ENCODE data around the gene G0S2. TPM values are rescaled to one million over a fixed set of nuclear protein-coding genes. Genes with fewer than 3 reads are reported as not detected.

Gene G0S2
- total and polyA plus RNA-seq, 2 of the 8 experiments (the other 6 are each of a cell fraction or from before 2014, with no cell fraction given) = 1.0 to 1.7 TPM

DNA sequence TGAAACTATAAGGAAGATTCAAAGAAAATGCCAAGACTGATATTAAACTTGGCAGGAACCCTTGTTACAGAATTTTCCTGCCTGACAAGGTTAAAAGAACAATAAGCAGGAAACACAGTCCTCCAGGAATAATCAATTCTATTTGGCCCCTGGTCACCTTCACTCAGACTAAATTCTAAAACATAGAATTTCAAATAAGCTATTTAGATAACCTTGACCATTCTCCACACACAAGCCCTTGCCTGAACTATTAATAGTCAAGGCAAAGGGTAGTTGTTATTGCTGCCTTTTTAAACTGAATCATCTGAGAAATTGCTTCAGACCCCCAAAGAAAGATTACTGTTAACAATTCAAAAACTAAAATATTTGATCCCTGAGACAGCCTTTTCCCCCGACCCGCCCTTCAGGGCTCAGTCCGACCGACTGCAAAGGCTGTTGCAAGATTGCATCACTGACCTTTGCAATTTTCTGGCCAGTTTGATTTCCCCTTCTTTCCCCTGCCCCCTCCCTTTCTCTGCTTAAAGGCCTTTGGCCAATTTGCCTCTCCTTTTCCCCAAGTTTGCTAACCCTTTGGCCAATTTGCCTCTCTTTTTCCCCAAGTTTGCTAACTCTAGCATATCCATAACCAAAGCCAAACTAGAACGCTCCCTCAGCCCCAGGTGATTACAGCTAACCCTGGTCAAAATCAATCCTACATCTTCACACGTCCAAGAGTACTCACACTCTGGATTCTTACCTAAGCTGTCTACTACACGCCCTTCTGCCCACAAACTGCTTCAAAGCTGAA is 1.4 kb upstream of the G0S2 start (continued):
- TF ChIP-seq, protein P1, sequence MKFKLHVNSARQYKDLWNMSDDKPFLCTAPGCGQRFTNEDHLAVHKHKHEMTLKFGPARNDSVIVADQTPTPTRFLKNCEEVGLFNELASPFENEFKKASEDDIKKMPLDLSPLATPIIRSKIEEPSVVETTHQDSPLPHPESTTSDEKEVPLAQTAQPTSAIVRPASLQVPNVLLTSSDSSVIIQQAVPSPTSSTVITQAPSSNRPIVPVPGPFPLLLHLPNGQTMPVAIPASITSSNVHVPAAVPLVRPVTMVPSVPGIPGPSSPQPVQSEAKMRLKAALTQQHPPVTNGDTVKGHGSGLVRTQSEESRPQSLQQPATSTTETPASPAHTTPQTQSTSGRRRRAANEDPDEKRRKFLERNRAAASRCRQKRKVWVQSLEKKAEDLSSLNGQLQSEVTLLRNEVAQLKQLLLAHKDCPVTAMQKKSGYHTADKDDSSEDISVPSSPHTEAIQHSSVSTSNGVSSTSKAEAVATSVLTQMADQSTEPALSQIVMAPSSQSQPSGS (IDR thresholded peaks at IDR 0.05; ENCODE audit: low read length) = no peak

Measured in H1 (cell line).